GM21360 (cell line): Measurements from ENCODE around the gene STRA8.

Experiments used
- ATAC-seq: cut with Tn5 transposase; IDR thresholded peaks from one replicate; pipeline ENCODE4 v1.9.1; 2021; ENCODE audit warnings: mild to moderate bottlenecking, moderate library complexity; ENCODE audit not compliant: unreplicated experiment

The STRA8 gene

GRCh38 chr7:135300913-135301765 lies 67.5 kb downstream of the STRA8 start:
- no peak for ATAC-seq
